ENCODE results near the gene TCF12. TPM values are rescaled to one million over a fixed set of nuclear protein-coding genes. Genes with fewer than 3 reads are reported as not detected.

The TCF12 gene
- total and polyA plus RNA-seq, 2 of the 8 experiments (the other 6 are each of a cell fraction or from before 2014, with no cell fraction given), result 85.8 to 101 TPM

GRCh38 chr15:56963126-56963525 is 44.7 kb downstream of the TCF12 start:
- Histone ChIP-seq H3K4ac (replicated peaks; ENCODE audit: insufficient read length, low read depth, low read length) (no peak overlapping the region), H3K79me2 (ENCODE audit: control insufficient read depth in 1 of 2, insufficient read depth in 2 of 2, low read length in 2 of 2) (peaks cover 0 to 95% of the 10 kb centered on the region in 2 experiments; a peak in 3 of 4 replicates), H3K9ac (replicated peaks in 1 of 4; ENCODE audit: extremely low read depth in 1 of 4, low read depth in 3 of 4, low read length in 3 of 4) (no peak overlapping the region), H4K91ac (replicated peaks; ENCODE audit: insufficient read length, low read length) (no peak overlapping the region), H3K27ac (ENCODE audit: low read depth, low read length) (no peak overlapping the region), H3K27me3 (replicated peaks in 1 of 4; ENCODE audit: control insufficient read depth in 3 of 4, extremely low read depth in 1 of 4, insufficient read depth in 3 of 4, low read length in 3 of 4) (no peaks in the 10 kb centered on the region), H3K14ac (ENCODE audit: insufficient read length) (no peak overlapping the region), H2BK15ac (ENCODE audit: low read length) (no peak overlapping the region), H2BK120ac (replicated peaks; ENCODE audit: low read depth, low read length) (no peak overlapping the region), H4K5ac (ENCODE audit: insufficient read length, low read depth, low read length) (no peak overlapping the region), H2BK20ac (ENCODE audit: low read length) (no peak overlapping the region), H3K4me2 (ENCODE audit: insufficient read depth in 1 of 2, low read depth in 2 of 2, low read length in 2 of 2) (no peak overlapping the region), H3K4me3 (ENCODE audit: extremely low read depth in 1 of 4, insufficient read depth in 2 of 4, low read depth in 3 of 4, low read length in 4 of 4) (no peak overlapping the region), H3K4me1 (replicated peaks in 1 of 4; ENCODE audit: control insufficient read depth in 3 of 4, insufficient read depth in 4 of 4, low read length in 3 of 4) (peaks cover 0 to 8% (median 5%) of the 10 kb centered on the region in 4 experiments; a peak in 2 of 7 replicates), H2BK12ac (ENCODE audit: low read depth, low read length) (no peak overlapping the region), H2AK5ac (ENCODE audit: low read depth, low read length) (no peak overlapping the region), H3K36me3 (ENCODE audit: control insufficient read depth in 2 of 4, insufficient read depth in 4 of 4, low read length in 3 of 4) (no peaks in the 10 kb centered on the region), H2BK5ac (ENCODE audit: low read depth, low read length) (no peak overlapping the region), H4K20me1 (replicated peaks in 1 of 2; ENCODE audit: control insufficient read depth in 1 of 2, insufficient read depth in 2 of 2, low read length in 2 of 2) (peaks cover 5 to 9% of the 10 kb centered on the region in 2 experiments), H3K9me3 (ENCODE audit: insufficient read depth in 2 of 2, low read depth in 1 of 2, low read length in 1 of 2) (no peaks in the 10 kb centered on the region), H3K18ac (ENCODE audit: extremely low read depth, low read length) (no peak overlapping the region), H3K79me1 (ENCODE audit: low read depth, low read length) (peaks cover 2% of the 10 kb centered on the region; the same call in 1 of the 2 replicates), H3K56ac (replicated peaks; ENCODE audit: insufficient read length, low read depth, low read length) (no peak overlapping the region), H3K23ac (ENCODE audit: insufficient read length) (no peak overlapping the region), H2AFZ (ENCODE audit: low read length) (no peak overlapping the region), H3K23me2 (ENCODE audit: low read depth, low read length) (peaks cover 1% of the 10 kb centered on the region; the same call in 1 of the 2 replicates), H4K8ac (ENCODE audit: extremely low read depth, insufficient read depth, low read length) (no peak overlapping the region)
- no peak for FAIRE-seq
- WGBS, 2 experiments (ENCODE audit: extremely low coverage in 1 of 2, insufficient coverage in 1 of 2, insufficient read length in 1 of 2, insufficient replicate concordance in 2 of 2, low coverage in 1 of 2, low lambda C conversion rate in 2 of 2, missing lambda C conversion rate in 1 of 2), result 77% methylated on average over 2 of the region's 2 CpGs; no CpG with 5 or more reads in 1 of the 2 experiments
- CTCF ChIA-PET (ENCODE audit: partially characterized antibody), result no interaction called here
- no peak for DNase-seq (ENCODE audit: low read depth in 1 of 2, low spot score in 2 of 2)
- TF ChIP-seq RFX5 (IDR thresholded peaks at IDR 0.05; ENCODE audit: borderline replicate concordance, low read depth, low read length) (no peak), CHD1 (IDR thresholded peaks at IDR 0.05; ENCODE audit: low read depth, low read length) (no peak), EZH2 (IDR thresholded peaks at IDR 0.05; ENCODE audit: low read depth, low read length, severe bottlenecking) (no peak), JUND (IDR thresholded peaks at IDR 0.05; ENCODE audit: low read length) (no peak)
- POLR2A ChIA-PET (ENCODE audit: partially characterized antibody), result interaction anchor here (1.2 kb wide), 1 partner anchor 45 kb away, joined by 4 read pairs; the partner anchor contains the start of gene TCF12
